HG03439 (cell line): ENCODE data around the gene MUC5AC.
"Not testable (repeated sequence)": the region's sequence is repeated elsewhere in the genome, so short reads cannot be mapped to it uniquely, and the experiment has no call there.

Experiments
- ATAC-seq: cut with Tn5 transposase; IDR thresholded peaks from one replicate; pipeline ENCODE4 v1.9.1; 2021; ENCODE audit warnings: mild to moderate bottlenecking, moderate library complexity; ENCODE audit not compliant: unreplicated experiment

The MUC5AC gene

DNA sequence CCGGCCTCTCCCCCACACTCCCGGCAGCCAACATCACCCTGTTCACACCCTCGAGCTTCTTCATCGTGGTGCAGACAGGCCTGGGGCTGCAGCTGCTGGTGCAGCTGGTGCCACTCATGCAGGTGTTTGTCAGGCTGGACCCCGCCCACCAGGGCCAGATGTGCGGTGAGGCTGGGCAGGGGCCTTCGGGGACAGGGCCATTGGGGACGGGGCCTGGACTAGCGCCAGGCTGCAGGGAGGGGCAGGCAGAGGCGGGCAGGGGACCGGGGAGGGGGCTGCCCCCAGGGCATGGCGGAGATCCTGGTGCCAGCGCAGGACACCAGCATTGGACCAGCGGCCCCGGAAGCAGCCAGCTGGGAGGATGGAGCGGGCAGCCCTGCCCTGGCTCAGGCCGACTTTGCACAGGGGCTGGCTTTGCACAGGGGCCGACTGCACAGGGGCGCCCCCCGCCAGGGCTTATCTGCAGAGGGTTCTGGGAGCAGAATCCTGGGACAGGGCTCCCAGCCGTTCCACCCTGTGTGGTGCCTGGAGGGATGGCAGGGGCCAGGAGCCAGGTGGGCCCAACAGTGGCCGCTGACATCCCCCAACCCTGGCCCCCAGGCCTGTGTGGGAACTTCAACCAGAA is 73.8 kb downstream of the MUC5AC start:
- no peak for ATAC-seq

DNA sequence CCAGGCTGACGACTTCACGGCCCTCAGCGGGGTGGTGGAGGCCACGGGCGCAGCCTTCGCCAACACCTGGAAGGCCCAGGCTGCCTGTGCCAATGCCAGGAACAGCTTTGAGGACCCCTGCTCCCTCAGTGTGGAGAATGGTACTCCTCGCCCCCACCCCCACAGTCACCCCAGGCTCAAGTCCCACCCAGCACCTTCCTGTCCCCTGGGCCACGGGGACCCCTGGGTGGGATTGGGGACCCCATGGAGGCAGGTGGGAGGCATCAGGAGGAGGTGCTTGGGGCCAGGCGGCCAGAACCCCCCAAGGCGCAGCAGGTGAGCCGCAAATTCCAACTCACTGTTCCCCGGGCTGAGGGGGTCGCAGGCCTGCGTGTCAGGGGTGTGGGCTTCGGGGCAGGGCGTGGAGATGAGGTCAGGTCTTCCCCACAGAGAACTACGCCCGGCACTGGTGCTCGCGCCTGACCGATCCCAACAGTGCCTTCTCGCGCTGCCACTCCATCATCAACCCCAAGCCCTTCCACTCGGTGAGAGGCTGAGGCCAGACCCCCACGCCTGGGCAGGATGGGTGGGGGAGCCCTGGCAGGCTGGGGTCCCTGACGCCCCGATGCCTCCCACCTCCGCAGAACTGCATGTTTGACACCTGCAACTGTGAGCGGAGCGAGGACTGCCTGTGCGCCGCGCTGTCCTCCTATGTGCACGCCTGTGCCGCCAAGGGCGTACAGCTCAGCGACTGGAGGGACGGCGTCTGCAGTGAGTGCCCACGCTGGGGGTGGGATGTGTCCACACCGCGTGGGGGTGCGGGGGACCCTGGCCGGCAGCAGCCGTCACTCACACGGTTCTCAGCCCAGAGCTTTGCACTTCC is 74.5 kb downstream of the MUC5AC start:
- no peak for ATAC-seq

DNA sequence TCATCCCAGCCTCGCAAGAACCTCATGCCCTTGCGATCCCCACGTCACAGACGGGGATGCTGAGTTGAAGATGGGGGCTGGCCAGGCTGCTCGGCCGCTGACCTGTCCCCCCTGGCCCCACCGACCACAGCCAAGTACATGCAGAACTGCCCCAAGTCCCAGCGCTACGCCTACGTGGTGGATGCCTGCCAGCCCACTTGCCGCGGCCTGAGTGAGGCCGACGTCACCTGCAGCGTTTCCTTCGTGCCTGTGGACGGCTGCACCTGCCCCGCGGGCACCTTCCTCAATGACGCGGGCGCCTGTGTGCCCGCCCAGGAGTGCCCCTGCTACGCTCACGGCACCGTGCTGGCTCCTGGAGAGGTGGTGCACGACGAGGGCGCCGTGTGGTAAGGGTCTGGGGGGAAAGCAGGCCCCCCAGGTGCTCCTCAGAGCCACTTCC is 75.1 kb downstream of the MUC5AC start:
- no peak for ATAC-seq

DNA sequence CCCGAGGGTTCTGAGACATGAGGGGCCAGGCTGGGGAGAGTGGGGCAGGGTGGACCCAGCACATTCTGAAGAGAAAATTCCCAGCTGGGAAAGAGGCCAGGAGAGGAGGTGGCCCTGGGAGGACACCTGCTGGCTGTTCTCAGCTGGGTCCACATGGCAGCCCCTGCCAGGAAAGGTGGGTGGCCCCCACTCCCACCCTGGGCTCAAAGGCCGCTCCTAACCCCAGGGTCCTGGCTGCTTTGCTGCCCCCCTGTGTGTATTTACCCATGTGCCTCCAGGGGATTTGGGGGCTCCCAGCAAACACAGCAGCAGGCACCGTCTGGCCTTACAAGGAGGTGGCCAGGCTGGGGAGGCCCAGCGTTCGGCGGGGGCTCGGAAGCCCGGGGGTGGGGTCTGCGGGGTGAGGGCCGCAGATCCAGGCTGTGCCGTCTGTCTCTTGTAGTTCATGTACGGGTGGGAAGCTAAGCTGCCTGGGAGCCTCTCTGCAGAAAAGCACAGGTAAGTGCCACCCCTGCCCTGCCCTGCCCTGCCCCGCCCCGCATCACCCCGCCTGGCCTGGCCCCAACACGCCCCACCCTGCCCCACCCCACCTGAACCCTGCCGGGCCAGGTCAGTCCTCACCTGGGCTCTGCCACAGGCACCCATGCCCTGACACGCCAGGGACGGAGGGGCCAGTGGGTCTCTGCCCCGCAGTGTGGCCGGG is 75.7 kb downstream of the MUC5AC start:
- no peak for ATAC-seq

DNA sequence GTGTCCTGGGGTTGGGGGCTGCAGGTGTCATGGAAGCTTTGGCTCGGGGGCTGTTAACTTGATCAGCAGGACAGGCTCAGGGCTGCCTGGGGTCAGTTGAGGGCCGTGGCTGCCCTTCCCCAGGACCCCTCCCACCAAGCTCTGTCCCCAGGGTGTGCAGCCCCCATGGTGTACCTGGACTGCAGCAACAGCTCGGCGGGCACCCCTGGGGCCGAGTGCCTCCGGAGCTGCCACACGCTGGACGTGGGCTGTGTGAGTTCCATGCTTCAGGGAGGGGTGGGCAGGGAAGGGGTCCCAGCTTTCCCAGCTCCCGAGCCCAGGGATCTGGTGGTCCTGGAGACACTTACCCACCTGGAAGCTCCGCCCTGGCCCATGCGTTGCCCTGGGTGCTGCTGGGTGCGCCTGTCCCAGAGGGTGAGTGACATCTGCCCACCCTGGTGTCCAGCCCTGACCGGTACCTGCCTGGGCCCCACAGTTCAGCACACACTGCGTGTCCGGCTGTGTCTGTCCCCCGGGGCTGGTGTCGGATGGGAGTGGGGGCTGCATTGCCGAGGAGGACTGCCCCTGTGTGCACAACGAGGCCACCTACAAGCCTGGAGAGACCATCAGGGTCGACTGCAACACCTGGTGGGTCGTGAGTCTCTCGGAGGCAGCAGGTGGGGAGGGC is 76.4 kb downstream of the MUC5AC start:
- no peak for ATAC-seq

DNA sequence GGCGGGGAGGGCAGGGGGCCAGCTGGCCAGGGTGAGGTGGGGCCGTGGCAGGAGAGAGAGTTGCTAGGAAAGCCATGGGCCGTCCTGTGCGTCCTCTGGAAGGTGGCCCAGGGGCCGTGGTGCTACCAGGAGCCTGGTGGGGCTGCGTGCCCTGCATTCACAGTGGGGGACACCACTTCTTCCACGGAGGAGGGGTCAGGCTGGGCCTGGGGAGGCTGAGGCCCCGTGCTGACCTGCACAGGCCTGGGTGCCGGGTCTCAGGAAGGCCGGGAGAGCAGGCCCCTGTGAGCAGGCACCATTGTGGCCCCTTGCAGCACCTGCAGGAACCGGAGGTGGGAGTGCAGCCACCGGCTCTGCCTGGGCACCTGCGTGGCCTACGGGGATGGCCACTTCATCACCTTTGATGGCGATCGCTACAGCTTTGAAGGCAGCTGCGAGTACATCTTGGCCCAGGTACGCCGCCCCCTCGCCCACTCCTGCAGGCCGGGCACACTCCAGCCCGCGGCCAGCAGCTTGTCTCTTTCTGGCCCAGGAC is 77.1 kb downstream of the MUC5AC start:
- no peak for ATAC-seq

DNA sequence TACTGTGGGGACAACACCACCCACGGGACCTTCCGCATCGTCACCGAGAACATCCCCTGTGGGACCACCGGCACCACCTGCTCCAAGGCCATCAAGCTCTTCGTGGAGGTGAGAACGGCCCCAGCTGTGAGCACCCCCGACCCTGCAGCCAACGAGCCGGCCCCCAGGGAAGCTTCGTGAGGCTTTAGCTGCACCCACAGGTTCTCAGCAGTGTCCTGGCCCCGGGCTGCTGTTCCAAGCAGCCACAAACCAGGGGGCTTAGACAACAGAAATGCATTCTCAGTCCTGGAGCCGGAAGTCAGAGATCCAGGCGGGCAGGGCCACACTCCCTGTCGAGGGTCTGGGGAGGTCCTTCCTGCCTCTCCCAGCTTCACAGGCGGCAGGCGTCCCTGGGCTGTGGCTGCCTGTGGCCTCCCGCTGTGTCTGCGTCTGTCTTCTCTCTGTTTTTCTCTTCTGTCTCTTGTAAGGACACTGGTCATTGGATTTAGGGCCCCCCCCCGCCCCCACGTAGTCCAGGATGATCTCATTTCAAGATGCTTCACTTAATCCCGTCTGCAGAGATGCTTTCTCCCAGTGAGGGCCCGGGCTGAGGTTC is 77.7 kb downstream of the MUC5AC start:
- ATAC-seq = no peak

DNA sequence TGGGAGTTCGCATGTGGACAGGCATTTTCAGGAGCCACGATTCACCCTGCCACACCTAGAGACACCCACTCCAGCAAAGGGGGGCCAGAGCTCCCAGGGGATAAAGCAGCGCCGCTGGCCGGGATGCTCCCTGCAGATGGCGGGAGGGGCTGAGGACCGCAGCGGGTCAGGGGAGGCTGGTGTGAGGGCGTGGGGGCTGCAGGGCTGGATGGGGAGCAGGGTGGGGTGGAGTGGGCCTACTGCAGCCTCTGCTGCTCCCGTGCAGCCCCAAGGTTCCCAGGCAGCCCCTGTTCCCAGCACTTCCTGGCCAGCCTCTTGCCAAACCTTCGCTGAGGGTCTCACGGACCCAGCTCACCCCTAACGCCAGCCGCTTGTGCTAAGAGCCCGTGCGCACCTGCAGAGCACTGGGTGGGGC is 78.2 kb downstream of the MUC5AC start:
- no peak for ATAC-seq

DNA sequence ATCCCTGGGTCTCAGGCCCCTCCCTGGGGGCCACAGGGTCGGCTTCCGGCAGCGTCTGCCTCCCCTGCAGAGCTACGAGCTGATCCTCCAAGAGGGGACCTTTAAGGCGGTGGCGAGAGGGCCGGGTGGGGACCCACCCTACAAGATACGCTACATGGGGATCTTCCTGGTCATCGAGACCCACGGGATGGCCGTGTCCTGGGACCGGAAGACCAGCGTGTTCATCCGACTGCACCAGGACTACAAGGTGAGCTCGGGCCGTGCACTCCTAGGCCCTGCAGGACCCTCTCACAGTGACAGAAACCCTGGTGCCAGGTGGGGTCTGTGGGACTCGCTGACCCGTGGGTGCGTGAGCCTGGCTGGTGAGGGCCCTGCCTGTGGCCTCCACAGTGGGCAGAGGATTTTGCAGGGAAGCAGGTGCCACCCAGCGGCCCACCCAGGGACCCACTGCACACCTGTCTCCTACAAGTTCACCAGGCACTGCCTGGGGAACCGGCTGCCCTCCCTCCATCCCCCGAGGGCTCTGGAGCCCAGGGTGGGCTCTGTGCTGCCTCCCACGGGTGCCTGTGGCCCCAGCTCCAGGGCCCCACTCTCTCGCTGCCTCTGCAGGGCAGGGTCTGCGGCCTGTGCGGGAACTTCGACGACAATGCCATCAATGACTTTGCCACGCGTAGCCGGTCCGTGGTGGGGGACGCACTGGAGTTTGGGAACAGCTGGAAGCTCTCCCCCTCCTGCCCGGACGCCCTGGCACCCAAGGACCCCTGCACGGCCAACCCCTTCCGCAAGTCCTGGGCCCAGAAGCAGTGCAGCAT is 78.8 kb downstream of the MUC5AC start:
- no peak for ATAC-seq

DNA sequence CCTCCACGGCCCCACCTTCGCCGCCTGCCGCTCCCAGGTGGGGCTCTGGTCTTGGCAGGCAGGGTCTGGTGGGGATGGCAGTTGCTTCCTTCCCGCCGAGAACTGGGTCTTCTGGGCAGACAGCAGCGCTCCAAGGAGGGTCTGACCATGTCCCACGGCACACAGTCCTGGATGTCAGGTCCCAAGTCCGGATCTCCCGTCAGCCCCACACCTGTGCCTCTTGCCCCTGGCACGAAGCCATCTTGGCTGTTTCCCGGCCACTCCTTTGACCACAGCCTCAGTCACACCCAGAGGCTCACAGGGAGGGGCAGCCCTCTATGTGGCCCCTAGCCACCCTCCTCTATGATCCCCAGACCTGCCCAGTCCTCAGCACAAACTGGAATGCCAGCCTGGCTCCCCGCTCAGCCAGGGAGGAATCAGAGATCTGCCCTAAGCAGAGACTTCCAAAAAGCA is 79.4 kb downstream of the MUC5AC start:
- no peak for ATAC-seq

DNA sequence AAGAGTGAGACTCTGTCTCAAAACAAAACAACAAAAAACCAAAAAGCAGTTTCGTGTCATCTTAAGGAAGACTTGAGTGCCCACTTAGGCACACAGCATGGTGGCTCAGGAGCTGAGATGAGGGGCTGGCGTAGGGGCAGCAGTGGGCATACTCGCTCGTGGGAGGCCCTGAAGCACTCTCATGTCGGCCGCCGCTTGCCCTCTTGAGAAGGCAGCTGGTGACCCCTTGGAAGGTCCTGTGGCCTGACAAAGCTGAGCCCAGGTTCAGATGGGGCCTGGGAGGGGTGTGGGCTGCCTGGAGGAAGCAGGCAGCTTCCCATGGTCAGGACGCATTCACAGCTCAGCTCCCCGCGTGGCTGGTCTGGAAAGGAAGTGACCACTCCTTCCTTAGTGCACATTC is 80.1 kb downstream of the MUC5AC start:
- ATAC-seq = no peak

DNA sequence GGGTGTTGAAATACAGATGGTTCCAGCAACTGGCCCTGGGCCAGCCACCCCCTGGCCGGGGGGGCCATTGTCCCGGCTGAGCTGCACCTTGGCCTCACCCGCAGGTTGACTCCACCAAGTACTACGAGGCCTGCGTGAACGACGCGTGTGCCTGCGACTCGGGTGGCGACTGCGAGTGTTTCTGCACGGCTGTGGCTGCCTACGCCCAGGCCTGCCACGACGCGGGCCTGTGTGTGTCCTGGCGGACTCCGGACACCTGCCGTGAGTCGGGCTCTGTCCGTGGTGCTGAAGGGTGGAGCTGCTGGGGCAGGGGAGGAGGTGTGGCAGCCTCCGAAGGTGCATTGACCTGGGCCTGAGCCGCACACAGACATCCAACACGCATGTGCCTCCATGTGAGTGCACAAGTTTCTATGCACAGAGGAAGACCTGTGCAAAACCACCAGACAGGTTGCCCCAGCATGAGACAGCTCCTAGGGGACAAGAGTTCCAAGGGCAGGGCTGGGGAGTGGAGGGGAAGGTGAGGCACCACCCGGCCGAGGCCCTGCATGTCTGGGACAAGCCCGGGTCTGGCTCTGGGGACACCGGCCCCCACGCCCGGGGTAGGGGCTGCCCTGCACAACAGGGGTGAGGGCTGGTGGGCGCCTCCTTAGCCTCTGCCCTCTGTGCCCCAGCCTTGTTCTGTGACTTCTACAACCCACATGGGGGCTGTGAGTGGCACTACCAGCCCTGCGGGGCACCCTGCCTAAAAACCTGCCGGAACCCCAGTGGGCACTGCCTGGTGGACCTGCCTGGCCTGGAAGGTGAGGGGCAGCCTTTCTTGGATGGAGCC is 81.2 kb downstream of the MUC5AC start:
- no peak for ATAC-seq

DNA sequence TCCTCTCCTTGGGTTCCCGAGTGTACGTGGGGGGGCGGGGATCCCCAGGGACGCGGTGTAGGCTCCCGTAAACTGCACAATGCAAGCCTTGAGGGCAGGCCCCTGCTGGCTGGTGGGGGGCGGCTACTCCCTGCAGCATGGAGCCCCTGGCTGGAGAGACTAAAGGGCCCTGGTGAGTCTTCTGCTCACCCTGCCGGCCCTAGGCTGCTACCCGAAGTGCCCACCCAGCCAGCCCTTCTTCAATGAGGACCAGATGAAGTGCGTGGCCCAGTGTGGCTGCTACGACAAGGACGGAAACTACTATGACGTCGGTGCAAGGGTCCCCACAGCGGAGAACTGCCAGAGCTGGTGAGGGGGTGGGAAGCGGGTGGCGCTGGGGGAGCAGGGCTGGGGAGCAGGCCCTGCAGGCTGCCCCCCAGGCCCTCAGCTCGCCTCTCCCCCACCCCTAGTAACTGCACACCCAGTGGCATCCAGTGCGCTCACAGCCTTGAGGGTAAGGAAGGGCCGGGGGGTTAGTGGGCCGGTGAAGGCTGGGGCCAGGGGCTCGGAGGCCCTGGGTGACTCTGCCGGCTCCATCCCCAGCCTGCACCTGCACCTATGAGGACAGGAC is 81.9 kb downstream of the MUC5AC start:
- no peak for ATAC-seq

DNA sequence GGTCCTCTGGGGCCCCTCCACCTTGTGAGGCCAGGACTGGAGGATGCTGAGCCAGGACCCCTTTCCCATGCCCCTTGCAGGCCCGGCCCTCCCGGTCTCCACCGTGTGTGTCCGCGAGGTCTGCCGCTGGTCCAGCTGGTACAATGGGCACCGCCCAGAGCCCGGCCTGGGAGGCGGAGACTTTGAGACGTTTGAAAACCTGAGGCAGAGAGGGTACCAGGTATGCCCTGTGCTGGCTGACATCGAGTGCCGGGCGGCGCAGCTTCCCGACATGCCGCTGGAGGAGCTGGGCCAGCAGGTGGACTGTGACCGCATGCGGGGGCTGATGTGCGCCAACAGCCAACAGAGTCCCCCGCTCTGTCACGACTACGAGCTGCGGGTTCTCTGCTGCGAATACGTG is 83.0 kb downstream of the MUC5AC start:
- no peak for ATAC-seq

DNA sequence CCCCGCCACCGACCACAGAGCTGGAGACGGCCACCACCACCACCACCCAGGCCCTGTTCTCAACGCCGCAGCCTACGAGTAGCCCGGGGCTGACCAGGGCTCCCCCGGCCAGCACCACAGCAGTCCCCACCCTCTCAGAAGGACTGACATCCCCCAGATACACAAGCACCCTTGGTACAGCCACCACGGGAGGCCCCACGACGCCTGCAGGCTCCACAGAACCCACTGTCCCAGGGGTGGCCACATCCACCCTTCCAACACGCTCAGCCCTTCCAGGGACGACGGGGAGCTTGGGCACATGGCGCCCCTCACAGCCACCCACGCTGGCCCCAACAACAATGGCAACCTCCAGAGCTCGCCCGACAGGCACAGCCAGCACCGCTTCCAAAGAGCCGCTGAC is 84.0 kb downstream of the MUC5AC start:
- no peak for ATAC-seq

DNA sequence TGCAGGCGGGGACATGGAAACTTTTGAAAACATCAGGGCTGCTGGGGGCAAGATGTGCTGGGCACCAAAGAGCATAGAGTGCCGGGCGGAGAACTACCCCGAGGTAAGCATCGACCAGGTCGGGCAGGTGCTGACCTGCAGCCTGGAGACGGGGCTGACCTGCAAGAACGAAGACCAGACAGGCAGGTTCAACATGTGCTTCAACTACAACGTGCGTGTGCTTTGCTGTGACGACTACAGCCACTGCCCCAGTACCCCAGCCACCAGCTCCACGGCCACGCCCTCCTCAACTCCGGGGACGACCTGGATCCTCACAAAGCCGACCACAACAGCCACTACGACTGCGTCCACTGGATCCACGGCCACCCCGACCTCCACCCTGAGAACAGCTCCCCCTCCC is 84.5 kb downstream of the MUC5AC start:
- ATAC-seq = no peak

DNA sequence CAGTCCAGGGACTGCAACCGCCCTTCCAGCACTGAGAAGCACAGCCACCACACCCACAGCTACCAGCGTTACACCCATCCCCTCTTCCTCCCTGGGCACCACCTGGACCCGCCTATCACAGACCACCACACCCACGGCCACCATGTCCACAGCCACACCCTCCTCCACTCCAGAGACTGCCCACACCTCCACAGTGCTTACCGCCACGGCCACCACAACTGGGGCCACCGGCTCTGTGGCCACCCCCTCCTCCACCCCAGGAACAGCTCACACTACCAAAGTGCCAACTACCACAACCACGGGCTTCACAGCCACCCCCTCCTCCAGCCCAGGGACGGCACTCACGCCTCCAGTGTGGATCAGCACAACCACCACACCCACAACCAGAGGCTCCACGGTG is 85.0 kb downstream of the MUC5AC start:
- not testable (repeated sequence) for ATAC-seq

DNA sequence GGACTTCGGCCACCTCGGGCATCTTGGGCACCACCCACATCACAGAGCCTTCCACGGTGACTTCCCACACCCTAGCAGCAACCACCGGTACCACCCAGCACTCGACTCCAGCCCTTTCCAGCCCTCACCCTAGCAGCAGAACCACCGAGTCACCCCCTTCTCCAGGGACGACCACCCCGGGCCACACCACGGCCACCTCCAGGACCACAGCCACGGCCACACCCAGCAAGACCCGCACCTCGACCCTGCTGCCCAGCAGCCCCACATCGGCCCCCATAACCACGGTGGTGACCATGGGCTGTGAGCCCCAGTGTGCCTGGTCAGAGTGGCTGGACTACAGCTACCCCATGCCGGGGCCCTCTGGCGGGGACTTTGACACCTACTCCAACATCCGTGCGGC is 85.8 kb downstream of the MUC5AC start:
- ATAC-seq = not testable (repeated sequence)
